Esophagus mucosa (tissue), 1 donor: ENCODE results near the gene ELMO1. TPM values are rescaled to one million over a fixed set of nuclear protein-coding genes. Genes with fewer than 3 reads are reported as not detected.

Experiments used
- ATAC-seq: fragments of 200-7000 bp; cut with Tn5 transposase; one replicate; pipeline ENCODE4 v1.9.1; 2020
- total RNA-seq: library from RNA; stranded (reverse); gene quantifications from one replicate; pipeline ENCODE4 v1.2.4, GENCODE V29; 2023
- donor health status: DM: yes; HTN: yes; CAD: no.

The ELMO1 gene
- total RNA-seq, 1 donor from 2014 or later, result 4.0 TPM

DNA sequence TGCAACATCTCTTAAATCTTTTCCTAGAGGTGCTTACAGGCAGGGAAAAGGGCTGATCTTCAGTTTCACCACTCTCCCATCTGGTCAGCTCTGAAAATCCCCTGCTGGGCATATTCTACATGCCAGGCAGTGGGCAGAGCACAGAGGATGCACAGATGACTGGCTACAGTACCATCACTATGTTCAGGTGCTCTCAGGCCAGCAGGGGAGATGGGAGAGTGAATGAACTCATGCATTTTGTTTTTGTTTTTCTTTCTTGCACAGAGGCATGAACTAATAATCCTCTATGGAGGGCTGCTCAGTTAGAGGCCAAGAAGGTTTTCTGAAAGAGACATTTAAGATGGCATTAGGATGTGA is 19.3 kb downstream of the ELMO1 start:
- no peak for ATAC-seq

DNA sequence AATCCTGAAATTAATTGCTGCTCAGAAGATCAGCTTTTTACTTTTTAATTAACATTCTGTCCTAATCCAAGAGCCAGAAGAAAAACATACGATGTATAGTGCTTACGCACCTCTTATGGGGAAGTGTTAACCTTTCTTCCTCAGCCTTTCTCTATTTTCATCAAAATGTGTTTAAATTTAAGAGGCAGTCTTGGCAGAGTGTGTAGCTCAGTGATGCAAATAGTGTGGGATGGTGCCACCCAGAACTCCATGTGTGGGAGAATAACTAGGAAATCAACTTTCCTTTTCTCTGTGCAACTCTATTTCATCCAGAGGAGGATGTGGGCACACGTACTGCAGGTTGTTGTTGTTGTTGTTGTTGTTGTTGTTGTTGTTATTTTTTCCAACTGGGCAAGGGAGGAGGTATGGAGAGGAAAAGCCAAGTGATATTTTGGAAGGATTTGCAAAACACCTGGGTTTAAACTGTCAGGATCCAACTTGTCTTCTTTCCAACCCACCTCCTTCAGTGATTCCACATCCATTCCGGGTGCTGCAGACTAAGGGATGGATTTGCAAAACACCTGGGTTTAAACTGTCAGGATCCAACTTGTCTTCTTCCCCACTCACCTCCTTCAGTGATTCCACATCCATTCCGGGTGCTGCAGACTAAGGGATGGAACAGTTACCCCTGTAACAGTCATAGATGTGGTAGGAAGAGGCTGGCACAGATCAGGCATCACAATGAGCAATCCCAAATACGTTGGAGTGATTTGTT is 19.8 kb downstream of the ELMO1 start:
- no peak for ATAC-seq

DNA sequence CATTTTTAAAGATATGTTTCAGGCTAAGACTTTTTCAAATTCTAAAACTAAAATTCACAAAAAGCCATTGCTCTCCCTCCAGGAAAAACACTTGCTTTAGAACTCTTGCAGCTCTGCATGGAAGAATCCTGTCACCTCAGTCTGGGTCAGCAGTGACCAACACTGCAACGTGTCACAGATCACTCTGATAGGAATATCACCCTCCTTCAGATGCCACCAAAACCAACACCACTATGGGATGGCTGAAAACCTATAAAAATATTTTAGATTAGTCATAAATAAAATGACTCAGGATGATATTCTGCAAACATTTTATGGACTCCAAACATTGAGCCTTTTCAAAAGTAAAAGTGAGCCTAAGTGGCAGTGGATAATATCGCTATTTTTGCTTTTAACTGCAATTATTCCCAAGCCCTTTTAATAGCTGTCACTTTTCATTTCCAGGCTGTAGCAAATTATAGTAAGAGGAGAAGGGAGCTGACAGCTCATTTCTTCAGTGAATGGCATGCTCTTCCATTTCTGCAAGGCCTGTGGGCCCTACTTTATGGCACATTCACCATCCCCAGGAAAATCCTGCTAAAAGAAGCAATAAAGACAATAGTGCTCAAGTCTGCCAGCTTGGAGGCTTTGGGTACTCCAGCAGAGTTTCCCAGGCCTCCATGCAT is 21.3 kb downstream of the ELMO1 start:
- no peak for ATAC-seq

DNA sequence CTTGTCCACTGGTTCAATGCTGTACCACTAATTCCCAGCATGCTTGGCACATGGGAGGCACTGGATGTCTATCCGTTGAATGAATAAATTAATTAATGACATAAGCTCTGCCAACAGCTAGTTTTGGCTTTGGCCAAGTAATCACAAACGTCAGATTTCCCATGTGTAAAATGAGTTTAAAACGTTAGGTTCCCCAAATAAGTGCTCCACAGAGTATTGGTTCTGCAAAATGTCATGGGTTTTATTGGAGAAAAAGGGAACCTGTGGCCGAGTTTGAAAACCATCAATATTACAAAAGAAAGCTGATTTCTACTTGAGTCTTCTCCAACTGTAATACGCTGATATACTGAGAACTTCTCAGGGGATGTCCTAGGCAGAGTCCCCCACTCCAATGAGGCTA is 23.2 kb downstream of the ELMO1 start:
- ATAC-seq, result no peak

DNA sequence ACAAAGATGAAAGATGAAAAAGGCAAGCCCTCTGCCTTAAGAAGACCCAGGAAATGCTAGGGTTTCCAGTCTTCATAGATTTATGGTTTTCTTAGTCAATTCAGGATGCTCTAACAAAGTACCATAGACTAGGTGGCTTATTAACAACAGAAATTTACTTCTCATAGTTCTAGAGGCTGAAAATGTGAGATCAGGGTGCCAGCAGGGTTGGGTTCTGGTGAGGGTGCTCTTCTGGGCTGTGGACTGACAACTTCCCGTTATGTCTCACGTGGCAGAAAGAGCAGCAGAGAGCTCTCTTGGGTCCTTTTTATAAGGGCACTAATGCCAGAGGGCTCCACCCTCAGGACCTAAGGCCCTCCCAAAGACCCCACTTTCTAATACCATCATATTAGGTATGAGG is 23.7 kb downstream of the ELMO1 start:
- no peak for ATAC-seq

DNA sequence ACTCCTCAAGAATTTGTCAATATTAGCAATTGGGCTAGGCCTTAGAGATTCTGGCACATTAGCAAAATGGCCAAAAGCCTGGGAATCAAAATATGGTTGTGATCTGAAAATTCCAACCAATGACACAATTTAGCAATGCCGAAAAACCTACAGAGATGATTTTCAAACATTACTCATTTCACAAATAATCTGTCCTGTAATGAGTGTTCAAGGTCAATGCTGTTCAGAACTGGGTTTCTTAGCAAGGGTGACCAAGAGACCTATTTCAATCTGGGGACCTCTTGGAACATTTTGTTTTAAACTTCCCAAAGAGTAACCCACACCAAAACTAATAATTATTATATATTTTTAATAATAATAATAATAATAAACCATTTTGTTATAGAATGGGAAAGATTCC is 24.1 kb downstream of the ELMO1 start:
- no peak for ATAC-seq

DNA sequence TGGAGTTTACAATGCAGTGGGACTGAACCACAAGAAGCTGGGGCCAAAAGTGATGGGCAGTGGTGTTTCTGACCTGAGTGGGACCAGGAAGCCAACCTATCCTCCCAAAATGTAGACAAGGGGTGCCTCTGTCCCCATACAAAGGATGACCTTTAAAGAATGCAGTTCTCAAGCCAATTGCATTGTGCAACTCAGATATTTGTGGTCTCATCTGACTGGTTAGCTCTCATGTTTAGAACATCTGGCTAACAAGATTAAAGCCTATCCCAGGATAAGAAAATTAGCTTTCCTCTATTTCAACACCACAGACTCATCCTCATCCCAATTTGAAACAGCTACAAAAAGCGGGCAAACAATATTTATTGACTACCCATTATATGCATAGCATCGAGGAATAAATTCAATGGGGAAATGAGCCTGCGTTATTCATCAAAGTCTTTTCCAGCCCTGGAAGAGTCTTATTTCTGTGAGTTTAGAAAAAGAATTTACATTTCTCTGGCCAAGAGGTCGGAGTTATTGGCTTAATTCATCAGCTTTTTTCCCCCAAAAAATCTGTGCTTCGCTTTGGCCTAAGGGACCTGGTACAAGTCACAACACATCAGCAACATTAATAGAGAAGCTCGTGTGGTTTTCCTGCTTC is 26.7 kb downstream of the ELMO1 start:
- ATAC-seq, result no peak

DNA sequence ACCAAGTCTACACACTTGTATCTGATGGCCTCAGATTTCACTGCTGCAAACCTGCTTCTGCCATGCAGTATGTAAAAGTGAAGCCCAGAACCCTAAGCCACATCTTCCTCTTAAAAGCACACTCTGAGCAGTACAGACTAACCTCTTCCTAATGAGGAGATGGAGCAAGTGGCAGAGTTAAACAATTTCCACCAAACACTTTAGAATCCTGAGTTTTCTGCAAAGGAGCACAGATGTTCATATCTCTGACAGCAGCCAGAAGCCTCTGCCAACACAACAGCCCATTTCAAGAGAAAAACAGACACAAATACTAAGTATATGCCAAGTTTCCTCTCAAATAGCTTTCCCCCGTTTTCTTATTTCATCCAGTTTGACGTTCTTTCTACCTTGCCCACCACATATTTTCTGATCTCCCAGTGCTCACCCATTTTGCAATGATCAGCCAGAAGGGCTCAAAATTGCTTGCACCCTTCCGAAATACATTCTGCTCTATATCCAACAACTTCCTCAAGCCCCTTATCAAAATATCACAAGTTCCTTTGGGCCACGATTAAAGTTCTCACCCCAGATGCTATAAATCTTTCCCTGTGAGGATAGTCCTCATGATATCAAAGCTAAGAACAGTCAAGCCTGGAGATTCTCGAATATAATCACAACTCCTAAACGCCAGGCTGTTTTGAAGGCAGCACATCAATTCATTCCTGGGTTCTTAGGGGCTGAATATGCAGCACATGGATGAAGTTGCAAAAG is 27.5 kb downstream of the ELMO1 start:
- ATAC-seq, result no peak

DNA sequence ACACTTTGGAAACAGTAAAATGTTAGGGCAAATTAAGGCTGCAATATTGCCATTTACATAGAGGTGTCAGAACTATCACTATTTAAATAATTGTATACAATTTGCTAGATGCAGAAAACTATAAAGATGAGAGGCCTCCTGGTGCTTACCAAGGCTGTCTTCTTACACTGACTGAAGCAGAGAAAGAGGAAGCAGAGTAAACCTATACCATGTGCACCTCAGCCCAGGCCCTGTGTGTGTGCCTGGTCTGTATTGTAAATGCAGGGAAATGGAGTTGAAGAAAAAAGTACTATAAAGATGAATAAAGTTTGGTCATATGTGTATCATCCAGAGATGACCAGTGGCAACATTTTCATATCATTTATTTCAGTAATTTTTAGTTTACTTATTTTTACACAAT is 29.2 kb downstream of the ELMO1 start:
- no peak for ATAC-seq

DNA sequence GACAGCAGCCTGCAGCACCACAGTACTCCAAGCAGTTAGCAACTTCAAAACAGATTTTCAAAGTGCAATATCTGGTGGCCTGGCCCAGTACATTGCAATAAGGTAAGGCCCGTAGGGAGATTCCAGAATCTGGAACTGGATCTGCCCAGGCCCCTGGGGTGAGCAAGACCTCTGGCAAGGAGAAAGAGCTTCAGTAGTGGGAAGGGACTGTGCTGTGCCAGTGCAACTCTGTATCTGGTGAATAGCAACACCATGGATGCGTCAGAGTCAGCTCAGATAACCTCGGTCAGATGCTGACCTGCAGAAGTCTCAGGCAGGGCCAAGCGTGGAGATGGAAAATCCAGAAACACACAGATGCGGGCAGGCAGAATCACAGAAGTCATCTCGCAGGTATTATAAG is 30.3 kb downstream of the ELMO1 start:
- no peak for ATAC-seq

DNA sequence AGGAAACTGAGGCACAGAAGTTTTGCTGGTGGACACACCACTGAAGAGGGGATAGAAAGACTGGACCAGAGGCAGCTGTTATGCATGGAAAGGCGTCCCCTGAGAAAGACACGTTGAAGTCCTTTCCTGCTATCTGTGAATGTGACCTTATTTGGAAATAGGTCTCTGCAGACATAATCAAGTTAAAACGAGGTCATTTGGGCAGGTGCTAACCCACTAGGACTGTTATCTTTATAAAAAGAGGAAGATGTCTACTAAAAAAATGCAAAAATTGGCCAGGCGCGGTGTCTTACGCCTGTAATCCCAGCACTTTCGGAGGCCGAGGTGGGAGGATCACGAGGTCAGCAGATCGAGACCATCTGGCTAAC is 31.6 kb downstream of the ELMO1 start:
- no peak for ATAC-seq

DNA sequence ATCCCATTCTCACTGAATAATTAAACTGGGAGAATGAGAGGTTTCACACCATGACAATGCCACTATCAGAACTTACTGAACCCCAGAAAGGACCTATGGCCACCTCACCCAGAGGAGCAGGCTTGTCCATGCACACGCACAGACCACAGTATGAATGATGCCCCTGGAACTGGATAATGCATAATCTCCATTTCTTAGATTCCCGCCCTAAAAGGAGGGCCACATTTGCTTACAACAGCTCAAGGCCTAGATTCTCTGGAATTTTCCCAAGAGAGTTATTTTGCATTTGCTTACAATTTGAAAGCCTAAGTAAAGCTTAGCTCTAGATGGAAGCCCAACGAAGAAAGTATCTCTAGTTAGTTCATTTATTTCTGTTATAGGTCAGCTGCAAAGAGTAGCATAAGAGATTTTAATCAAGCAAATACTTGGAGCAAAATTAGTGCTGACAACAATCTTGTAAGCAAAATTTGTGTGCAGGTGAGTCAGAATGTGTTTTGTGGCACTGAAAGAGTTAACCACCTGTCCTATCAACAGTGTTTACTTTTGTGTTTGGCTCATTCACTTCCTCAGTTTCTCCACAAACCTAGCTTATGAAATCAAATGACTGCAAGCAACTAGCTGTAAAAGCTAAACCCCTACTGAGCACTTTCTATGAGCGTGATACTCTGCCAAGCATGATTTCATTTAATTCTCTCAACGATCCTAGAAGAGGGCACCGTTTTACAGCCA is 32.1 kb downstream of the ELMO1 start:
- ATAC-seq, result no peak

DNA sequence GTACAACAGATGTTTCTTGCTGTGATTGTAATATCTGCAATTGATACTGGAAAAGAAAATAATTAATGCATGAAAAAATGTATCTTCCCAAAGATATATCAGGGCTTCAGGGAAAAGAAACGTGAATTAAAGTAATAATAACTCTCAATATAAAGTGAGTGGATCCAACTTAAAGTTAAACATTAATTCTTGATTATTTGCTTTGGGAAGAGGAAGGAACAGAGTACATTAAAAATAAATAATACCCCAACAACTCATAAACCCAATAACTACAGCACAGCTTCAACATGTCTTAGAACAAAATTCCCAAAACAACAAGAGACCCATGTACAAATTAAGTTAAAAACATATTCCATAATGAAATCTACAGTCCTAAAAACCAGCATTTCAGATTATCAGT is 33.0 kb downstream of the ELMO1 start:
- no peak for ATAC-seq

DNA sequence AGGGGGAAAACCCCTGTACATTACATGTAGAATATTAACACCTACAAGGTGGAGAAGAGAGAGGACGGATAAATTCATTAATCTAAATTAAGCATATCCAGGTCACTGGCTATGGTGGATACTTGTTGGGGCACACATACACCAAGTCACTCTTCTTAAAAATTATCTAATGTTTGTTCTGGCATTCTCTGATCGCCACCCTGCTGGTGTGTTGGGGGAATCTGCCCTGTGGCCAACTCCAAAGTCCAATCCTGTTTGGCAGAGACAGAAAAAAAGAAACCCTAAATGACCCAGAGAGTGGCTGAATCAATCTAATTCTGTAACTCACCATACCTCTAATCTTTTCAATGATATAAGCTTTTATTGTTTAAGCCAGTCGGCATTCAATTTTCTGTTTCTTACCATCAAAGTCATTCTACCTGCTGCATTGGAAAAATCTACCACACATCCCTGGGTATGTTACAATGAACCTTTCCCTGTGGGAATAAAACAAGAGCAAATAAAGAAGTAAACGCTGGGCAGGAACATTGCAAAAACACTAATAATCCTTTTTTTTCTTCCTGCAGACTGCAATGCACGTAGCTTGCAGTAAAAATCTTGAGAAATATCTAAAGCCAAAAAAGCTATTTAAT is 34.2 kb downstream of the ELMO1 start:
- ATAC-seq, result no peak

DNA sequence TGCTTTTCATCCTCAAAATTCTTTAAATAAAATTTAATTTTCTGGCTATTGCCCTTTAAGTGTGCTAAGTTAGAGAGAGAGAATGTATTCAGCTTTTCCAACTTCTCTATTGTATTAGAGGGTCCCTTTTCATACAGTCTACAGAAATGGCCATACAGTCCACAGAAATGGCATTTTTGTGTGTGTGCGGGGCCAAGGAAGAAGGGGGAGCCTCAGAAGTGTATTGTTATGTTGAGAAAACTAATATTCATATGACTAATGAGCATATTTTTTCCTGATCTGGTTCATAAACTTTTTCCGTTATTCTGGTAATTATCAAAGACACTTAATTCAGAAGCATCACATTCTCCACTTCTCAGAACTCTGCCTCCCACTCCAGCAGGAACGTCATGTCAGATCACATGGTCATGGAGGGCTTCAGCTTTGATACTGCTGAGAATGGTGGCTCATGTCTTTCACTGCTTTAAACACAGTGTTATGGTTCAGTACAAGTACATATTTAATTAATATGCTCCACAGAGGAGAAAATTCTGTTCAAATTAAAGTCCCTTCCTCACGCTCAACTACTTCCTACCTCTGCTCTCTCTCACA is 37.1 kb downstream of the ELMO1 start:
- no peak for ATAC-seq

DNA sequence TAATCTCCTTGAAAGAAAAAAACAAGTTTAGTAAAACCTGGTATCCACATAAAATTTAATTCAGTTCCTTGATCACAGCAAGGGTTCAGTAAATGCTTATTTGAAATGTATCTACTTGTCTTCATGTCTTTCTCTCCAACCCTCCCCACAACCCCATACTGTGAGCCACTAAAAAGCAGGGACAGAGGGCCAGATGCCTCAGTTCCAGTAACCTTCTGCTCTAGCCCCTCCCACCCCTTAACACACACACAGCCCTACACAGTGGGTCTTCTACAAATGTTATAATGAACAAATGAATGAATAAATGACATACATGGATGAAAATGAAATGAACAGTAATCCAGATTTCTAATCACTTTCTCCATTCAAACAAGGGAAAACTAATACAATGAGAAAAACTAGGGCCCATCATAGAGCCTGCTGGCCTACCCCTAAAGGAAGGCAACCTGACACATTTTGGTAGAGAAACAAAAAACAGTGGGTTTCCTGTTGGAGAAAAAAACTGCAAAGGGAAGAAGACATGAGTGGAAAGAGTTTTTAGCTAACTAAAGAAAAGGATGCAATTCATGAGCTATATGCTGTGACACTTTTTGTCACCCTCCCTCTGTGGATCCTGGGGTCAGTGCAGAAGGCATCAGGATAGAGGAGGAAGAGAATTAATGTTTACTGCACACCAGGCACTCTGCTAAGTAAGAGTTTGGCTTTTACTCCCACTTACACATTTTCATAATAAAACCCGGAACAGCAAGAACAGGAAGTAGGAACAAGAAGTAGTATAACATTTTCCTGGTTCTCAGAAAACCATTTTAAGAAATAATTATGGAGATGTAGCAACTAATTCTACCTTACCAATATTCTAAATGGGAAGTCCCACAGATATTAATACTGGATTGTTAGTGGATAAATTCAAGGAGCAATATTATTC is 38.1 kb downstream of the ELMO1 start:
- ATAC-seq, result no peak

DNA sequence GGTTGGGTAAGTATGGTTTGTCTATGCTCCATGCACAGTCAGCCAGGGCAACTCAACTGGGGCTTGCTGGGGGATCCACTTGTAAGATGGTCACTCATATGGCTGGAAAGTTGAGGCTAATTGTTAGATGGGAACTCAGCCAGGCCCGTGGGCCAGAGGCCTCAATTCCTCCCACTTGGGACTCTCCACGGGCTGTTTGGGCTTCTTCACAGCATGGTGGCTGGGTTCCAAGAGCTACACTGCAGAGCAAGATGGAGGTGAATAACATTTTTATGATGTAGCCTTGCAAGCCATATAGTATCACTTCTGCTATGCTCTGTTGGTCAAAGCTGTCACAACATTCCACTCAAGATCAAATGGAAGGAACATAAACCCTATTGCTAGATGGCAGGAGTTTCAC is 39.2 kb downstream of the ELMO1 start:
- no peak for ATAC-seq

DNA sequence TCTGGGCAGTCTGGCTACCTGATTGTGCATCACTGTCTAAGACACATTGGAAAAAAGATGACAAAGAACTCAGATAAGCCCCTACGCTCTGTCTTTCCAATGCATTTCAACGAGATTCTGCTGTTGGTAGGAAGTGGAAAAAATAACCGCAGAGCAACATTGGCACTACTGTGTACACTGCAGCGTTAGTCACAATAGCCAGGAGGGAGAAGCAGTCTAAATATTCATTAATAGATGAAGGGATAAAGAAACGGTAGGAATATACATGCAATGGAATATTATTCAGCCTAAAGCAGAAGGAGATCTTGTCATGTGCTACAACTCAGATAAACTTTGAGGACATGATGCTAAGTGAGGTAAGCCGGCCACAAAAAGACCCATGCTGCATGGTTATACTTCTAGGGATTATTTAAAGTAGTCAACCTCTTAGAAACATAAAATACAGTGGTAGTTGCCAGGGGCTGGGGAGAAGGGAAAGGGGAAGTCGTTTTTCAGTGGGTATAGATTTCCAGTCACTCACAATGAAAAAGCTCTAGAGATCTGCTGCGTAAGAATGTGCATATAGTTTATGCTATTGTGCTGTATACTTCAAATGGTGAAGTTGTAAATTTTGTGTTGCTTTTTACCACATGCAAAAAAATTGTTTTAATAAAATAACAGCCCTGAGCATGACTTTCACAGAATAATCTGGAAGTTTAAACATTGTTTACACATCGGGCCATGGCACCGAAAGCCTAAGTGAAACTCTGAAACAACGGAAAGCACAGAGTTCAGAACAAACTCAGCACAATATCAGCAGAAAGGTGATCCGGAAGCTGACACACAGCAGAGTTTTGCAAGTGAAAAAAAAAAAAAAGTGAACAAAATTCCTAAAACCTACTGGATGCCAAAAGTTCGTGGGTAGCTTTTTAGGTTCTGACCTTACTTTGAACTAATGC is 40.1 kb downstream of the ELMO1 start:
- ATAC-seq, result no peak

DNA sequence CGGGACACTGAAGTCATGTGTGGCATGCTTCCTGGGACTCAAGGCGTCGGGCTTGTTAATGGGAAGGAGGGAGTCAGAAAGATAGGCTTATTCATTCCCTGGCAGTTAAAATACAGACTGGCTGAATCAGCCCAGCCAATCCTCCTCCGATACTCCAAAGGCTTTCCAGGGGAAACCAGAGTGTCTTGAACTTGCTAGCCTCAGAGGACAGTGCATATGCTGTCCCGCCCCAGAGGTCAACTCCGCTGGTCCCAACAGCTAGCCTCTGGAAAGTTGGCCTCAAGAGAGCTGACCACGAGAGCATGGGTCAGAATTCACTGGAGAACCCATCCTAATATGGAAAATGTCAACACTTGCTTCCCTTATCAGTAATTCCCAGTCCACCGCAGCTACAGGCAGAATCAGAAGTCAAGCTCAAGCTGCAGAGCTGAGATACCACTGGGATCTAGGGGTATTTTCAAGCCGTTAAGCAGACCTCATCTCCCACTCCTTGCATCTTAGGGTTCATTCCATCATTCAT is 43.0 kb downstream of the ELMO1 start:
- ATAC-seq, result no peak
